ENCODE results near the gene NUDT8.

DNA sequence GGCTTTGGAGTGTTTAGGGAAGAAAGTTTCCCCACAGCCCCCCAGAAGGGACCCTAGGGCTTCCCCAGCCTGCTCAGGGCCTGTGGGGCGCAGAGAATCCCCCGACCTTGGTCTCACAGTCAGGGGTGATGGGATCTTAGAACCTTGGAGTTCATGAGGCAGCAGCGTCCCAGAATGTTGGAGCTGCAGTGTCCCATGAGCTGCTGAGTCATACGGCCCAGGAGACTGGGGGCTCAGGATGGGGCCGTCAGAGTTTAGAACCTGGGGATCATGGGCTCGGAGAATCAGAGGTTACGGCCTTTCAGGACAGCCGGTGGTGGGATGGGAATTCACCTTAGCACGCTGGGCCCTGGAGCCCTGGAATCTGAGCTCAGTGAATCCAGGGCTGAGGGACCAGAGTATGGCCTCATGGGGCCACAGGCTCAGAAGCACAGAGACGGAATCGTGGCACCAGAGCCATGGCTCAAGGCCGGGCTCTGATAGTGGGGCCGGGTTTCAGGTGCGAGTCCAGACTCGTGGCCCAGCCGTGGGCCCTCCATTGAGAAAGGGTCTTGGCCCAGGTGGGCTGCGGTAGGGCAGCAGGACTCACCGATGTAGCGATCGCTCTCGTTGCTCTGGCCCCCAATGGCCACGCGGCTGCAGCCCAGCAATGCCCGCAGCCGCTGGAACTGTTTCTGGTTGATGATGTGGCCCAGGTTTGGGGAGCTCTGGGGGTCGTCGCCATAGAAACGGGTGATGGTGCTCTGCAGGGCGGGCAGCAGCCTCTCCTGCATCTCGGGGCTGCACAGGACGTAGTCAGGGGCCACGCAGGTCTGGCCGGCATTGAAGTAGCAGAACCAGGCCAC is 35.2 kb upstream of the NUDT8 start:
- TF ChIP-seq, protein P1, sequence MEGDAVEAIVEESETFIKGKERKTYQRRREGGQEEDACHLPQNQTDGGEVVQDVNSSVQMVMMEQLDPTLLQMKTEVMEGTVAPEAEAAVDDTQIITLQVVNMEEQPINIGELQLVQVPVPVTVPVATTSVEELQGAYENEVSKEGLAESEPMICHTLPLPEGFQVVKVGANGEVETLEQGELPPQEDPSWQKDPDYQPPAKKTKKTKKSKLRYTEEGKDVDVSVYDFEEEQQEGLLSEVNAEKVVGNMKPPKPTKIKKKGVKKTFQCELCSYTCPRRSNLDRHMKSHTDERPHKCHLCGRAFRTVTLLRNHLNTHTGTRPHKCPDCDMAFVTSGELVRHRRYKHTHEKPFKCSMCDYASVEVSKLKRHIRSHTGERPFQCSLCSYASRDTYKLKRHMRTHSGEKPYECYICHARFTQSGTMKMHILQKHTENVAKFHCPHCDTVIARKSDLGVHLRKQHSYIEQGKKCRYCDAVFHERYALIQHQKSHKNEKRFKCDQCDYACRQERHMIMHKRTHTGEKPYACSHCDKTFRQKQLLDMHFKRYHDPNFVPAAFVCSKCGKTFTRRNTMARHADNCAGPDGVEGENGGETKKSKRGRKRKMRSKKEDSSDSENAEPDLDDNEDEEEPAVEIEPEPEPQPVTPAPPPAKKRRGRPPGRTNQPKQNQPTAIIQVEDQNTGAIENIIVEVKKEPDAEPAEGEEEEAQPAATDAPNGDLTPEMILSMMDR (IDR thresholded peaks at IDR 0.05): no peak
- TF ChIP-seq POLR2A (IDR thresholded peaks at IDR 0.05): no peak

All from adrenal gland (tissue), 5 donors.